Natural killer cell (primary cell): ENCODE measurements around the gene DDX25. TPM values are rescaled to one million over a fixed set of nuclear protein-coding genes. Genes with fewer than 3 reads are reported as not detected.

ENCODE experiments used
- ATAC-seq, 3 donors: fragments of 150-1000 bp in 2 of 3; fragments of 200-7000 bp in 1 of 3; cut with Tn5 transposase; 1 replicate in 1 of 3; 2 replicates in 2 of 3; pipeline ENCODE4 v1.10.0; 2021; ENCODE audit warnings: mild to moderate bottlenecking in 2 of 3, moderate library complexity in 2 of 3
- DNase-seq, 2 donors: peaks; one replicate each; pipeline versions ENCODE4 v3.0.0 to v3.0.0-alpha.2; 2013 to 2021; ENCODE audit warnings: mixed read lengths in 1 of 2
- H3K27ac ChIP-seq: one replicate; pipeline ENCODE4 v1.5.1; 2013; ENCODE audit warnings: mild to moderate bottlenecking, low read length
- H3K27me3 ChIP-seq: one replicate; pipeline ENCODE4 v1.6.1; 2013; ENCODE audit warnings: low read length; ENCODE audit not compliant: control insufficient read depth, insufficient read depth
- H3K36me3 ChIP-seq: one replicate; pipeline ENCODE4 v1.6.1; 2013; ENCODE audit warnings: low read length; ENCODE audit not compliant: control insufficient read depth, insufficient read depth
- H3K4me1 ChIP-seq: one replicate; pipeline ENCODE4 v1.6.1; 2013; ENCODE audit warnings: low read length; ENCODE audit not compliant: control insufficient read depth, insufficient read depth
- H3K4me3 ChIP-seq: one replicate; pipeline ENCODE4 v1.5.1; 2013; ENCODE audit warnings: low read length
- H3K9me3 ChIP-seq: one replicate; pipeline ENCODE4 v1.6.1; 2013; ENCODE audit warnings: low read length; ENCODE audit not compliant: control insufficient read depth, insufficient read depth
- H3K27ac Mint-ChIP-seq, 2 donors: one replicate each; pipeline ENCODE4 v1.8.0; 2022; ENCODE audit warnings: mild to moderate bottlenecking in 2 of 2, mixed read lengths in 2 of 2, moderate library complexity in 1 of 2
- H3K27me3 Mint-ChIP-seq, 2 donors: one replicate each; pipeline ENCODE4 v1.8.0; 2022; ENCODE audit warnings: low read depth in 2 of 2, mixed read lengths in 2 of 2
- H3K36me3 Mint-ChIP-seq: one replicate; pipeline ENCODE4 v1.8.0; 2022; ENCODE audit warnings: mixed read lengths
- H3K4me1 Mint-ChIP-seq, 2 donors: one replicate each; pipeline ENCODE4 v1.8.0; 2022; ENCODE audit warnings: mixed read lengths in 2 of 2
- H3K4me3 Mint-ChIP-seq: one replicate; pipeline ENCODE4 v1.8.0; 2022; ENCODE audit warnings: mild to moderate bottlenecking, moderate library complexity, mixed read lengths
- H3K9me3 Mint-ChIP-seq, 2 donors: one replicate each; pipeline ENCODE4 v1.8.0; 2022; ENCODE audit warnings: mixed read lengths in 2 of 2
- CTCF ChIP-seq: fragments of 200-600 bp; IDR thresholded peaks from one replicate; pipeline ENCODE4 v1.8.0; 2022; ENCODE audit warnings: antibody characterized with exemption
- WGBS: methylation state at CpG from one replicate; pipeline ENCODE4 v1.1.7; 2013; ENCODE audit warnings: missing lambda C conversion rate; ENCODE audit not compliant: insufficient coverage; 5-methylcytosine and 5-hydroxymethylcytosine counted together
- intact Hi-C: fragments of 100-400 bp; cut with micrococcal nuclease; formaldehyde crosslinking; loops from one replicate; pipeline ENCODE4 v1.14.2; 2022
- total RNA-seq, 4 donors: library from RNA; stranded (reverse); fragments of 120-200 nt in 1 of 4; gene quantifications; one replicate each; pipeline versions ENCODE4 v1.2.3 to v1.2.4, GENCODE V29; 2013 to 2022

Gene DDX25
- total RNA-seq, 3 donors from 2014 or later (not counting 1 experiment from before 2014, with no cell fraction given) = not detected

DNA sequence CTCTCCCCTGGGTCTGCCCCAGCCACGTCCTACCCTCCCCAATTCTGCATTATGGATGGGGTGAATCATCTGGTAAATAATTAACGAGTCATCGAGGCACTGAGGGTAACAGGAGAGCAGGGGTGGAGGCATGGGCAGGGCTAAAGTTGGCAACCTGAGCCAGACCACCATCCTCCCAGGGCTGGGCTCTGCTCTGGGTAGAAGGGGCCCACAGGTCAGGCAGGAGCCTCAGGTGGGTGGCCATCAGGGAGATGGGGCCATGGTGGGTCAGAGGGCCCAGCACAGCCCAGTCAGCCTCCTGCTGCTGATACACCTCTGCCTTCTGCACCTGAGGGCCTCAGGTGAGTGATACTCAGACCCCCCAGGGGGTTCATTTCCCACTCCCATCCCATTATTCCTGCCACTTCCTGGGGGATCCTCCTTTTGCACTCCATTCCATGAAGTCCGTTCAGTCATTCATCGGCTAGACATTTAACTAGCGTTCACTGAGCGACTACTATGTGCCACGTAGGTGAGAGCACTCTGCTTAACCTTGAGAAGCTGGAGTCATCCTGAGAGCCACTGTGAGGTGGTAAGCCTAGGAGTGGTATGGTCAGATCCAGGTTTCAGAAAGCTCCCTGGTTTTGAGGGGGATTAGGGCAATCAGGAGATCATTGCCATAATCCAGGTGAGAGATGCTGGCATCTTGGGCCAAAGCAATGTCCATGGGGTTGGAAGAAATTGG lies 41.7 kb downstream of the DDX25 start, which contains the start of gene VSIG10L2:
VSIG10L2 (plus strand) TSS at position 248 of the 724 bp plus-strand sequence; CDS start at position 260, 12 bp downstream.
- Mint-ChIP-seq H3K4me1 (peaks cover 5 to 6% of the 10 kb centered on the region in 2 donors), H3K9me3 (no peaks in the 10 kb centered on the region), H3K4me3 (no peak within 1 kb of the TSS), H3K27ac (no peak within 1 kb of the TSS), H3K27me3 (peaks cover 9 to 10% of the 10 kb centered on the region in 2 donors), H3K36me3 (no peaks in the 10 kb centered on the region)
- Histone ChIP-seq H3K27ac (no peak within 1 kb of the TSS), H3K36me3 (no peaks in the 10 kb centered on the region), H3K4me3 (no peak within 1 kb of the TSS), H3K27me3 (no peaks in the 10 kb centered on the region), H3K4me1 (no peaks in the 10 kb centered on the region), H3K9me3 (no peaks in the 10 kb centered on the region)
- TF ChIP-seq CTCF = no peak
- DNase-seq = no peak
- 86% methylated on average over 7 of the region's 8 CpGs for WGBS
- intact Hi-C loops = no loop called here
- ATAC-seq = no peak

GRCh38 chr11:125946712-125947418 lies 42.6 kb downstream of the DDX25 start:
- intact Hi-C loops = no loop called here
- Mint-ChIP-seq H3K27me3 (peaks cover 12 to 17% of the 10 kb centered on the region in 2 donors), H3K4me1 (peaks cover 5% of the 10 kb centered on the region in 2 donors), H3K4me3 (no peak overlapping the region), H3K36me3 (no peaks in the 10 kb centered on the region), H3K9me3 (no peaks in the 10 kb centered on the region), H3K27ac (no peak overlapping the region)
- Histone ChIP-seq H3K4me3 (no peak overlapping the region), H3K4me1 (no peaks in the 10 kb centered on the region), H3K36me3 (no peaks in the 10 kb centered on the region), H3K27ac (no peak overlapping the region), H3K27me3 (no peaks in the 10 kb centered on the region), H3K9me3 (no peaks in the 10 kb centered on the region)
- no peak for TF ChIP-seq CTCF
- 86% methylated on average over 14 of the region's 14 CpGs for WGBS
- no peak for ATAC-seq
- no peak for DNase-seq

DNA sequence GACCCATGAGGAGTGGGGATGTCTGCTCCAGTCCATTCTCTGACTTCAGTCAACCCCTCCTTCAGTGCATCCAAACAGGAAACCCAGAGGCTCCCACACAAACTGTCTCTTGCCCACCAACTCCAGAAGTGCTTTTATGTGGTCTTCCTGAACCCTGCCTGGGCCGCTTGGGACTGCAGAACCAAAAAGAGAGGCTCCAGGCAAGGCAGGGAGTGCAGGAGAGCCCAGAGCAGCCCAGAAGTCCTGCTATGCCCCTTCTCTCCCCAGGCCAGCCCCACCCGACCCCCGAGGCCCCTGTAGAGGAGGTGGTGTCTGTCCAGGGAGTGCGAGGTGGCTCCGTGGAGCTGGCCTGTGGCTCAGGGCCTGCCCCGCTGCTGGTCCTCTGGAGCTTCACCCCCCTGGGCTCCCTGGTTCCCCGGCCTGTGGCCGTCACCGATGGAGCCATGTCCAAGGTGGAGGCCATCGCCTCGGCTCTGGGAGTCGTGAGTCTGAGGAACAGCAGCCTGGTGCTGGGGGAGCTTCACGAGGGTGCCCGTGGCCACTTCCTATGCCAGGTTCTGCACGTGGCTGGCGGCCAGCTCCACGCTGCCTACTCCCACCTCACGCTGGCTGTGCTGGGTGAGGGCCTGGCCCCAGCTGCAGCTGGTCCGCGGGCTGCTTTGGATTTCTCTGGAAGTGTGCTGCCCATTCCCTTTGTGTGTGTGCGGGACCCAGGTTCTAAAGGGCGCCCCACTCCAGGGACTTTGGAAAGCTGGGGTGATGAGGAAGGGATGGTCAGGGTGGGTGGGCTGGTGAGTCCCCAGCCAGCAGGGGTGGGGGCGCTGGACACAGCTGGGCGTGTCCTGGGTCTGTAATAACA lies 43.3 kb downstream of the DDX25 start:
- H3K27ac ChIP-seq = no peak overlapping the region

More for the DNA sequence above, 43.3 kb downstream of the DDX25 start:
- Histone ChIP-seq H3K4me3 (no peak overlapping the region), H3K4me1 (no peaks in the 10 kb centered on the region), H3K27me3 (no peaks in the 10 kb centered on the region), H3K9me3 (no peaks in the 10 kb centered on the region), H3K36me3 (no peaks in the 10 kb centered on the region)
- DNase-seq (no peak), ATAC-seq (no peak)
- TF ChIP-seq CTCF = no peak
- WGBS = 79% methylated on average over 23 of the region's 24 CpGs
- no peak overlapping the region for H3K27ac Mint-ChIP-seq
- H3K27me3 Mint-ChIP-seq = peaks cover 8 to 17% of the 10 kb centered on the region in 2 donors
- no peak overlapping the region for H3K4me3 Mint-ChIP-seq
- H3K36me3 Mint-ChIP-seq = no peaks in the 10 kb centered on the region
- H3K9me3 Mint-ChIP-seq = no peaks in the 10 kb centered on the region
- intact Hi-C loops = no loop called here
- no peaks in the 10 kb centered on the region for H3K4me1 Mint-ChIP-seq
